Endodermal cell (in vitro differentiated cells): ENCODE results near the gene RBMS3. TPM values are rescaled to one million over a fixed set of nuclear protein-coding genes. Genes with fewer than 3 reads are reported as not detected.

ENCODE experiments used
- DNase-seq: peaks from one replicate; pipeline ENCODE4 v3.0.0-alpha.2; 2017
- H3K27ac ChIP-seq: 2 replicates; pipeline ENCODE4 v1.5.1; 2013; ENCODE audit warnings: mild to moderate bottlenecking, low read depth, low read length, moderate library complexity
- H3K27me3 ChIP-seq: 2 replicates; pipeline ENCODE4 v1.6.1; 2013; ENCODE audit warnings: mild to moderate bottlenecking, low read length, moderate library complexity; ENCODE audit not compliant: insufficient read depth, control insufficient read depth, poor library complexity, severe bottlenecking
- H3K36me3 ChIP-seq: 2 replicates; pipeline ENCODE4 v1.7.0; 2013; ENCODE audit warnings: mild to moderate bottlenecking, low read length, moderate library complexity; ENCODE audit not compliant: control insufficient read depth, insufficient read depth
- H3K4me1 ChIP-seq: one replicate; pipeline ENCODE4 v1.7.0; 2013; ENCODE audit warnings: low read length; ENCODE audit not compliant: control insufficient read depth, insufficient read depth
- H3K4me3 ChIP-seq: 2 replicates; pipeline ENCODE4 v1.5.1; 2013; ENCODE audit warnings: mild to moderate bottlenecking, low read length, moderate library complexity
- H3K9ac ChIP-seq: 2 replicates; pipeline ENCODE4 v1.6.1; 2013; ENCODE audit warnings: mild to moderate bottlenecking, low read length, moderate library complexity; ENCODE audit not compliant: poor library complexity, severe bottlenecking; ENCODE audit errors: extremely low read depth
- H3K9me3 ChIP-seq: 2 replicates; pipeline ENCODE4 v1.6.1; 2013; ENCODE audit warnings: mild to moderate bottlenecking, low read length, moderate library complexity; ENCODE audit not compliant: control insufficient read depth
- H3K27ac Mint-ChIP-seq: 2 replicates; pipeline ENCODE4 v1.8.0; 2020; ENCODE audit warnings: mixed read lengths
- H3K27me3 Mint-ChIP-seq: 2 replicates; pipeline ENCODE4 v1.8.0; 2021; ENCODE audit warnings: mild to moderate bottlenecking, mixed read lengths; ENCODE audit not compliant: insufficient read depth
- H3K36me3 Mint-ChIP-seq: 2 replicates; pipeline ENCODE4 v1.8.0; 2020; ENCODE audit warnings: low read depth, mixed read lengths
- H3K4me1 Mint-ChIP-seq: 2 replicates; pipeline ENCODE4 v1.8.0; 2020; ENCODE audit warnings: mixed read lengths
- H3K4me3 Mint-ChIP-seq: 2 replicates; pipeline ENCODE4 v1.8.0; 2020; ENCODE audit warnings: mild to moderate bottlenecking, moderate library complexity, mixed read lengths
- H3K9me3 Mint-ChIP-seq: 2 replicates; pipeline ENCODE4 v1.8.0; 2020; ENCODE audit warnings: mild to moderate bottlenecking, mixed read lengths
- WGBS, 2 experiments: methylation state at CpG; one replicate each; pipeline versions ENCODE4 v1.1.5 to v1.1.7; 2013; ENCODE audit warnings: missing lambda C conversion rate in 2 of 2, mixed read lengths in 1 of 2; ENCODE audit not compliant: insufficient coverage in 1 of 2, insufficient read length in 1 of 2; 5-methylcytosine and 5-hydroxymethylcytosine counted together
- total RNA-seq, 2 donors: library from RNA; stranded (reverse); fragmentation: NEBNext Ultra II Directional in 1 of 2; extraction: Animal tissue kit (Norgen Biotek cat#: 25700) in 1 of 2; gene quantifications; 2 replicates in 1 of 2; 3 replicates in 1 of 2; pipeline ENCODE4 v1.2.1, GENCODE V29; 2021
- TF ChIP-seq, protein P1 (sequence below): fragments of 200-600 bp; sonication (generic); conservative IDR thresholded peaks from 2 replicates; pipeline ENCODE4 v1.5.0; 2021; ENCODE audit warnings: antibody characterized with exemption, mild to moderate bottlenecking

RBMS3 gene
- total RNA-seq, 2 donors from 2014 or later, result 2.0 to 7.3 TPM

DNA sequence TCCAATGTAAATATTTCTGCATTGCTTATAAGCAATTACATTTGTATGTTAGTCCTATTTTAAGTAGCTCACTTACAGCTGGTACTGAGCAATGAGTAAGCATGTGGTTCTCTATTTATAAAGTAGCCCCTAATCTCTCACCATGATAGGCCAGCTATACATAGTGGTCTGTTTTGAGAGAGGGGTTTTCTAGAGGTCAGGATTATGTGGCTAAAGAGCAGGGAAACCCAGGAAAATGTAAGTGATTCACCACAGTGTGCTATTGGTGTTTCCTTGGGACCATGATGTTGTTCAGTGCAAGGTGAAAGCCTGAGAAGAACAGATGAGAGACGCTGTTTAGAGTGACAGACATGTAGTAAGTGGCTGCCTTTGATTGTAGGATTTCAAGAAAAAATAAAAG is 26.4 kb downstream of the RBMS3 start:
- no peaks in the 10 kb centered on the region for H3K4me1 Mint-ChIP-seq
- peaks cover 4% of the 10 kb centered on the region for H3K36me3 Mint-ChIP-seq

DNA sequence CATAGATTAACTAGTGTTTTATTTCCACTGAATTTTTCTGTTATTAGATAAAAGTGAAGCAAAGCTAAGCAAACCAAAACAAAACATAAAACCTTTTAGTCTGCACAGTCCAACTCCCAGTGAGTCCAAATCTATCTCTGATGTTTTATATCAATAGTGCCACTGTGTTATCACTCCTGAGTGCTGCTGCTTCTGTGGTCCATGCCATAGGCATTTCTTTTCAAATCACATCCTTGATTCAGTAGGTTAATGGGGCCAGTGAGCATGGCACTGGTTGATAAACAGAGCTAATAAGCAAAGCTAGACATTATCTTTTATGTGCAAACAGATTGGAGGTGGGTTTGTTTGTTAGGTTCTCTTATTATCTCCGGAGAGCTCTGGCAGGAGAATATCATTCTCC is 30.0 kb downstream of the RBMS3 start:
- H3K4me1 Mint-ChIP-seq, result no peaks in the 10 kb centered on the region

More for the DNA sequence above, 26.4 kb downstream of the RBMS3 start:
- no peak overlapping the region for H3K4me3 Mint-ChIP-seq
- H3K27me3 Mint-ChIP-seq, result no peaks in the 10 kb centered on the region
- peaks cover 8% of the 10 kb centered on the region for H3K9me3 Mint-ChIP-seq
- H3K36me3 ChIP-seq, result no peaks in the 10 kb centered on the region
- H3K4me1 ChIP-seq, result no peaks in the 10 kb centered on the region
- H3K27me3 ChIP-seq, result no peaks in the 10 kb centered on the region
- no peak overlapping the region for H3K4me3 ChIP-seq
- DNase-seq, result no peak
- TF ChIP-seq, protein P1, sequence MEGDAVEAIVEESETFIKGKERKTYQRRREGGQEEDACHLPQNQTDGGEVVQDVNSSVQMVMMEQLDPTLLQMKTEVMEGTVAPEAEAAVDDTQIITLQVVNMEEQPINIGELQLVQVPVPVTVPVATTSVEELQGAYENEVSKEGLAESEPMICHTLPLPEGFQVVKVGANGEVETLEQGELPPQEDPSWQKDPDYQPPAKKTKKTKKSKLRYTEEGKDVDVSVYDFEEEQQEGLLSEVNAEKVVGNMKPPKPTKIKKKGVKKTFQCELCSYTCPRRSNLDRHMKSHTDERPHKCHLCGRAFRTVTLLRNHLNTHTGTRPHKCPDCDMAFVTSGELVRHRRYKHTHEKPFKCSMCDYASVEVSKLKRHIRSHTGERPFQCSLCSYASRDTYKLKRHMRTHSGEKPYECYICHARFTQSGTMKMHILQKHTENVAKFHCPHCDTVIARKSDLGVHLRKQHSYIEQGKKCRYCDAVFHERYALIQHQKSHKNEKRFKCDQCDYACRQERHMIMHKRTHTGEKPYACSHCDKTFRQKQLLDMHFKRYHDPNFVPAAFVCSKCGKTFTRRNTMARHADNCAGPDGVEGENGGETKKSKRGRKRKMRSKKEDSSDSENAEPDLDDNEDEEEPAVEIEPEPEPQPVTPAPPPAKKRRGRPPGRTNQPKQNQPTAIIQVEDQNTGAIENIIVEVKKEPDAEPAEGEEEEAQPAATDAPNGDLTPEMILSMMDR, result no peak
- H3K9ac ChIP-seq, result no peak overlapping the region
- H3K27ac ChIP-seq, result no peak overlapping the region
- 96 to 100% methylated on average over 1 of the region's 1 CpG for WGBS, 2 experiments
- peaks cover 5% of the 10 kb centered on the region for H3K9me3 ChIP-seq
- no peak overlapping the region for H3K27ac Mint-ChIP-seq

DNA sequence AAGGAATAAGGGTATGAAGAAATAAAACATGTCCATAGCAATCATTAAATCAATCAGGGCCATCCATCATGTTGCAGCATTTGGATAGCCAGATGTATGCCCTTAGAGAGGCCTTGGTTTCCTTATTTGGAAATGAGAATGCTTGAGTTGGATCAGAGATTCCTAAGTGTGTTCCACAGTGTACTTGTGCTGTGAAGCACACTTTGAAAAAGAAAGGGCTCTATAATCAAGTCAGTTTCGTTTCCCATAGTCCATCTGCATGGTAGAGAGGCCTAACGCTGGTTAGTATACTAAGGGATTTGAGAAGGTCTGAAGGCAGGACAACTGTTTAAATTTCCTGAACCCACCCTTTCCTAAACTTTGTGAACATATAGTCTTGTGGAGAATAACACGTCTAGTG is 30.9 kb downstream of the RBMS3 start:
- Histone ChIP-seq H3K9me3 (no peaks in the 10 kb centered on the region), H3K27me3 (no peaks in the 10 kb centered on the region), H3K4me1 (no peaks in the 10 kb centered on the region), H3K27ac (no peak overlapping the region), H3K4me3 (no peak overlapping the region), H3K36me3 (no peaks in the 10 kb centered on the region), H3K9ac (no peak overlapping the region)
- TF ChIP-seq, protein P1, result no peak
- Mint-ChIP-seq H3K4me1 (no peaks in the 10 kb centered on the region), H3K4me3 (no peak overlapping the region), H3K27ac (no peak overlapping the region), H3K27me3 (no peaks in the 10 kb centered on the region), H3K9me3 (no peaks in the 10 kb centered on the region), H3K36me3 (no peaks in the 10 kb centered on the region)
- WGBS, 2 experiments, result 93 to 94% methylated on average over 2 to 3 of the region's 3 CpGs
- no peak for DNase-seq

More for the DNA sequence above, 30.0 kb downstream of the RBMS3 start:
- no peaks in the 10 kb centered on the region for H3K27me3 ChIP-seq
- Mint-ChIP-seq H3K27me3 (no peaks in the 10 kb centered on the region), H3K36me3 (no peaks in the 10 kb centered on the region), H3K4me3 (no peak overlapping the region), H3K9me3 (no peaks in the 10 kb centered on the region), H3K27ac (no peak overlapping the region)
- H3K4me3 ChIP-seq, result no peak overlapping the region
- H3K4me1 ChIP-seq, result no peaks in the 10 kb centered on the region
- H3K9ac ChIP-seq, result no peak overlapping the region
- no peak for DNase-seq
- H3K27ac ChIP-seq, result no peak overlapping the region
- TF ChIP-seq, protein P1, result no peak
- H3K36me3 ChIP-seq, result no peaks in the 10 kb centered on the region
- no peaks in the 10 kb centered on the region for H3K9me3 ChIP-seq
- 100% methylated on average over 1 of the region's 1 CpG; no CpG with 5 or more reads in 1 of the 2 experiments for WGBS, 2 experiments
